NCI-H146 treated with DMSO at 0.1 percent for 48 hours (cell line): ENCODE data around the gene ALK.
A peak's percentile ranks its signal among the peaks of the same experiment; 100 is the strongest.

Source experiments
- DNase-seq: peaks from one replicate; lab custom pipeline; 2025; ENCODE audit not compliant: unreplicated experiment; lab: John Stamatoyannopoulos, UW

ALK gene

DNA sequence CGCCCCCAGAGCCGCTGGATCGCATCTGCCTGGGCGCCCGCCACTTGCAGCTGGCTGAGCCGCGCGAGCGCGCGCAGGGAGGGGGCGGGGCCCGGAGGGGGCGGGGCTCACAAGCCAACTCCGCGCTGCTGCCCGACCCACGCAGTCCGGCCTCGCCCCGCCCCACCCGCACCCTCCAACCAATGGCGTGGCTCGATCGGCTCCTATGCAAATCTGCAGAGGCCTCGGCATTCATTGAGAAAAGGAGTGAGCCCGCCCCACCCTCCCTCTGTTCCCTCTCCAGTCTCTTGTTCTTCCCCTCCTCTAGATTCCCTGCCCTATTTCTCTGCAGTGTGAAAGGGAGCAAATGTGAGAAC, at the start of gene ALK:
ALK (minus strand) TSS at position 27 of the 356 bp plus-strand sequence. CDS start 927 bp downstream, outside the sequence.
- peak; percentile 77 for DNase-seq

- no peak for DNase-seq
These were observed 44.9 kb upstream of the ALK start for GRCh38 chr2:29966266-29966665.

GRCh38 chr2:29963972-29964570, 42.7 kb upstream of the ALK start:
- DNase-seq = no peak

DNA sequence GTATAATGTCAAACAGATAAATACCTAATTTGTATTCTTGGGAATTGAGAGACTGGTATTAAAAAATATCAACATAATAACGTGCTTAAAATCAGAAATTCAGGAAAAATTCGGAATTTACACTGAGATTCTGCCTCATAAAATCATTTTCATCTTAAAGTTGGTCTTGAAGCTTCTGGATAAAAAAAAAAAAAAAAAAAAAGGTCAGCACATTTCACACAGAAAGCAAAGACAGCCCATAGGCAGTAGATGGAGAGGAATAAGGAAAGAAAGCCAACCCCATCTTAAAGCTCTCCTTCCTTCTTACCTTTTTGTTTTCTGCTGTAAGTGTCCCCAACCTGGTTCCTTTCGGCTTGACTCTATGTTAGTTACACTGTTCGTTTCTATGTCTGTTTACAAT, 41.5 kb upstream of the ALK start:
- DNase-seq = no peak

DNA sequence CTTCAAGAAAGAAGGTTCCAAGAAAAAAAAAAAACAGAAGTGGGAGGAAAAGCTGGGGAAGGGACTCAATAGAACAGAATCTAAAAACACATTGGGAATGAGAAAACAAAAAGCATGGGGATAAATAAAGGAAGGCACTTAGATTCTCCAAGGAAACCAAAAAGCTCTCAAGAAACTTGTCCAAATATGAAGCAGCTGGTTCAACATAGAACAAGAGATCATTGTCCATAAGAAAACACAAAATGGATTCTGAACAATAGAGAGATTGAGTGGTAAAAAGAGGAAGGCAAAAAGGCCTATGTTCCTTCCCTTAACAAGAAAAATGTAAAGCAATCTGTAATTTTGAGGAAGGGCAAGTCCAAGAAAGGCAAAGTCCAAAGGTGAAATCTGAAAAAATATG, 32.9 kb upstream of the ALK start:
- no peak for DNase-seq

GRCh38 chr2:29952973-29953372, 31.6 kb upstream of the ALK start:
- DNase-seq = no peak

DNA sequence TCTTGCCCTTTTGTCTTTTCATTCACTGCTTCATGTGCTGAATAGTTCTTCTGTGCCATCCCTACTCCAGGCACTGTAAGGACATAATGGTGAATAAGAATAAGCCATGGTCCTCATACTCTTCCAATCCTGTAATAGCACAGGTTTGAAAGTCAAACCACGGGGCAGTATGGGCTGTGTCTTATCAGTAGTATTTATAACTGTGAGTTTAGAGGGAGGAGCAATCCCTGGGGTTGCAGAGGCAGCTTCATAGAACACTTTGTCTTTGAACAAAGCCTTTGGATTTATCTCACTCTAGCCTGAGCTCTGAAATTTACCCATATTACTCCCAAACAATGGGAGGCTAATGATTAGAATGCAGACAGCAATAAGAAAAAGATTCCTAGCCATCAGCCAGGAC, 30.2 kb upstream of the ALK start:
- DNase-seq = no peak

DNA sequence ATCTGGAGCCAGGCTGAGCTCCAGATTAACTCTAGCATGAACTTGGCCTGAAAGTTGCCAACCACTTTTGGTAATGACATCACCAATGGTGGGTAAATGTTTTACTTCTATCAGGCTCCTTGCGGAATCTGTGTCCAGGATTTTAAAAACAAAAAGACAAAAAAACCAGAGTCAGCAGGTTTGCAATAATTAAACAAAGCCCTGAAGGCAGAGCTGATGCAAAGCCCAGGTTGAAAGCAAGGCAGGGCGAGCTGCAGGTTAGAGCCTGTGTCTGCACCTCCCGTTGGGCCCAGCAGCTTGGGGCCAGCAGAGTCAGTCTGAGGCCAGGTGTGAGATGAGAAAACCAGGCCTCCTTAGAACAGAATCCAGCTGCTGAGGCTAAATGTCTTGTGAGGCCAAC, 29.1 kb upstream of the ALK start:
- no peak for DNase-seq

GRCh38 chr2:29949042-29949441, 27.7 kb upstream of the ALK start:
- no peak for DNase-seq

DNA sequence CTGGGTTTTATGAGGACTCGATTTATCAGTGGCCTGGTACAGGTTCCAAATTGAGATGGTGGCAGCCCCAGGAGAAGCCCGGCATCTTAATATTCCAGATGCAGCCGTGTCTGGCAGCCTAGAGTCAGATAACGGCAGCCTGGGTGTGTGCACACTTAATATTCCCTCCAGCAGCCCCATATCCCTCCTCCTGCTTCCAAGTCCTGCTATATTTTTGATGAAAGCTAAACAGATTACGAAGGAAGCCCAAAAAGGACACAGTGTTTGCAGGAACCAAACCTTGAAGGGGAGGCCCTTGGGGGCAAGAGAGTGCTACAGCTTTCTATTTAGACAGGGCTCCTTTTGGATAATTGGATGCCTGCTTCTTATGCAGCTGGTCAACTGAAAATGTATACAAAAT, 25.1 kb upstream of the ALK start:
- no peak for DNase-seq

DNA sequence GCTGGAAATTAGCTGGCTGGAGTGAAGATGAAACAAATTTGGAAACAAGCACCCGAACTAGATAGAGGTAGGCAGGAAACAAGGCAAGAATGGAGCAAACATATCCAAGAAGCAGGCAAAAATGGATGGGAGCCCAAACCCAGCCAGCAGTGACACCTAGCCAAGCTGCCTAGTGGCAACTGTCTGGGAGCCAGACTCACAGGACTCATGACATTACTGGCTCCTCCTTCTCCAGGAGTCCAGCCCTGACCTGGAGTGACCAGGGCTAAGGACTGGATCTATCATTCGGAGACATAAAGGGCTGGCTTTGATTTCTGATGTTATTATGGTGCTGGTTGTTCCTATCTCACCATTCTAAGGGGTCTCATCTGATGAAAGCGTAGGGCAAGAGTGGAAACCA, 21.3 kb upstream of the ALK start:
- no peak for DNase-seq

DNA sequence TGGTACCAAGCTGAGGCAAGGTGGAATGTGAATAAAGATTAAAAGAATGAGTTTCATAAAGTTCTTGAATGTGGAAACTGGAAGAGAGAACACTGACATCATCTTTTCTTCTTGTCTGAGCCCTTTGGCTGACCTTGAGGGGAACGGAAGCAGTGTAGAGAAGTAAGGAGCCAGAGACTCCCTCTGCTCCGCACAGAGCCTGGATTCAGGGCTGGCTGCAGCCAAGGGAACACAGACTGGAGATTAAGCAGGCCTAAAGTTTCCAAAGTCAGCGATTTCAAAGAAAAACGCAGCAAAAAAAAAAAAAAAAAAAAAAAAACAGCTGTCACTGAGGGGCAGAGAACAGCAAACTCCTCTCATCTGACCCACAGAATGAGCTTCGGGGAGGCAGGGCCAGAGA, 19.3 kb upstream of the ALK start:
- DNase-seq = no peak

GRCh38 chr2:29936020-29936419, 14.6 kb upstream of the ALK start:
- no peak for DNase-seq

- no peak for DNase-seq
These were observed 10.4 kb upstream of the ALK start for GRCh38 chr2:29931818-29932217.

GRCh38 chr2:29923110-29923721, 1.8 kb upstream of the ALK start:
- peak; percentile 11 for DNase-seq

GRCh38 chr2:29922605-29923004, 1.2 kb upstream of the ALK start:
- DNase-seq = no peak

- no peak for DNase-seq
These were observed 491 bp downstream of the ALK start for GRCh38 chr2:29920631-29921559.

GRCh38 chr2:29920130-29920577, 1.2 kb downstream of the ALK start:
- no peak for DNase-seq

DNA sequence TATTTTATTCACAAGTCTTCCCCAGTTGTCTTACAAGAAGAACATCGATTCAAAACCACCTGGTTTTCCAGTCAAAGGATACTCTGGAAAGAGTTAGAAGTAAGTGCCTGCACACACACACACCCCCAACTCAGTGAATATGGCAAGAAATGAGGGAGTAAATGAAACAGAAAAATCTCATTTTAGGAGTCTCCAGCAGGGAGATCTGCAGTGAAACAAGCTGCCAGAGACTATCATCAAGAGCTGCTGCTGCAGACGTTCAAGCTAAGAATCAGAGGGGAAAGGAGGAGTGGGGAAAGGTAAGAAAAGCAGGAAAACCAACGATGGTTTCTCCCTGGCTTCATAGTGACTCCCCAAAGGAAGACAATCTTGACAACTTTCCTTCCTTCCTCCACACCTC, 2.4 kb downstream of the ALK start:
- DNase-seq = no peak

DNA sequence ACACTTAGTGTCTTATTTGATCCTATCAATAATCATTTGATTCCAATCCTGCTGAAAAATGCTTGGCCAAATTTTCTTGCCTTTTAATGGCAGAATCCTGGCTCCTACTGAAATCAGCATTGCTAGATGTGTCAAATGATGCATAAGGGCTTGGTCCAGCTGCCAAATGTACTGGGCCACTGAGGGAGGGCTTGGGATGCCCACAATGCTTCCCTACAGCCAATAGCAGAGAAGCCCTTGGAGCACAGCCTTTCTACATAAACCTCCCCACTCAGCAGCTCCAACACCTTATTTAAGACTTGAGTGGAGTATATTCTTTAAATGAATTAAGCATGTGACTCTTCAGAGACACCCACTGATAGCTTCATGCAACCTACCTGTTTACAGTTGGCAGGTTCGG, 3.6 kb downstream of the ALK start:
- DNase-seq = no peak

GRCh38 chr2:29916571-29916970, 4.8 kb downstream of the ALK start:
- DNase-seq = no peak

GRCh38 chr2:29910960-29911359, 10.4 kb downstream of the ALK start:
- no peak for DNase-seq
